ENCODE results near the gene PMPCA.

PMPCA gene

GRCh38 chr9:136471802-136472487, 61.5 kb downstream of the PMPCA start:
- no peaks in the 10 kb centered on the region for H3K9me3 ChIP-seq (ENCODE audit: insufficient read depth, low read depth, low read length)
- H3K9me2 ChIP-seq (replicated peaks; ENCODE audit: low read depth, low read length): no peaks in the 10 kb centered on the region
- no peak for TF ChIP-seq CTCF (conservative IDR thresholded peaks at IDR 0.05; ENCODE audit: low read length)
- TF ChIP-seq EZH2phosphoT487 (IDR thresholded peaks at IDR 0.05; ENCODE audit: borderline replicate concordance): no peak
- no peaks in the 10 kb centered on the region for H3F3A ChIP-seq (ENCODE audit: low read depth)
- no peak overlapping the region for H3K4me2 ChIP-seq (ENCODE audit: low read depth, low read length, poor library complexity, severe bottlenecking)
- peaks cover 81% of the 10 kb centered on the region; the same call in 1 of the 2 replicates for H3K36me3 ChIP-seq (ENCODE audit: insufficient read depth, low read length)
- H3K4me1 ChIP-seq (ENCODE audit: insufficient read depth, low read length, poor library complexity, severe bottlenecking): no peaks in the 10 kb centered on the region
- peaks cover 12% of the 10 kb centered on the region for H3K79me2 ChIP-seq (ENCODE audit: insufficient read depth, low read length)
- no peak overlapping the region for H2AFZ ChIP-seq (ENCODE audit: low read length)
- peaks cover 3% of the 10 kb centered on the region for H4K20me1 ChIP-seq (ENCODE audit: insufficient read depth, low read length, poor library complexity, severe bottlenecking)
- no peaks in the 10 kb centered on the region for H3K27me3 ChIP-seq (ENCODE audit: insufficient read depth, low read length, poor library complexity, severe bottlenecking)
- no peak overlapping the region for H3K4me3 ChIP-seq (ENCODE audit: low read length, poor library complexity, severe bottlenecking)
- H3K9ac ChIP-seq (ENCODE audit: low read depth, low read length, poor library complexity, severe bottlenecking): no peak overlapping the region

DNA sequence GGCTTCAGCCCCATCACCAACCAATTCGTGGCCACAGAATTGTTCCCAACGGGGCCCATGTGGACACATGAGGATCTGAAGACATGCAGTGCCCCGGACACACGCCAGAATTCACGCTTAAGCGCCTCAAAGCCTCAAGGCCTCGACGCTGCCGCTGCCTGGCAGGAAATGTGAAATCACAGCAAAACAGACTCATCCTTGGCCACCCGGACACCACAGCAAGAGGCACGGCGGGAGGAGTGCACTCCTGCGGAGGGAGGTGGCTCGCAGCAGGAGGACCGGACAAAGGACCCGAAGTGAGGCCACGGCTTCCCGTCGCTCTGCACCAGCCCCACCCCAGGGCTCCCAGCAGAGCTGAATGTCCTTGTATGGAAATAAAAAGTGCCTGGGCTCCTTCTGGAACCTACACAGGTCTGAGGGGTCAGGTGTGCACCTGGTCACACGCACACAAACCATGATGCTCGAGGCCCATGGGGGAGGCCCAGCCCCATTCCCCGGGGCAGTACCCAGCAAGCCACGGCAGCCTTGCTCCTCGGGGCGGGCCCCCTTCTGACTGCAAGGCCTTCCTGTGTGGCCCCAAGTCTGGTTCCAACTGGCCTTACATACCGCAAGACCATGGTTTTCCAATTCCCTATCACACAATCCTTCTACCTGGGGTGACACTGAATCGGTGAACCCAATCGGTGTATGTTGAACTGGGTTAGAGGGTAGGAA, 62.3 kb downstream of the PMPCA start:
- H3F3A ChIP-seq (ENCODE audit: low read depth): no peaks in the 10 kb centered on the region
- H2AFZ ChIP-seq (ENCODE audit: low read length): no peak overlapping the region

DNA sequence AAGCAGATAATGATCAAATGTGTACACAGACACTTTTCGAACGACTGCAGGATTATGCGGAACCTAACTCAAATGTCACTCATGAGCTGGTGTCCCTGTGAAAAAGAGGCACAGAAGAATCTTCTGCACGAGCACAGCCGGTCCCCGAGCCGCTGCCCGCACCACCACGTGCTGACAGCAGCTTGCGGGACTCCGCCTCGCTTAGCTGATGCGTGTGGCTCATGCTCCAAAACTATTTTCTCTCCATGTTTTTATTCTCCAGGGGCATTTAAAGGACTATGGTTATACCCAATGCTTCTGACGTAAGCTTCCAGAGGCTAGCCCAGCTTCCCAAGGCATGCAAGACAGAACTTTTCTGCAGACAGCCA, 62.9 kb downstream of the PMPCA start:
- no peak overlapping the region for H2AFZ ChIP-seq (ENCODE audit: low read length)
- no peaks in the 10 kb centered on the region for H3K9me2 ChIP-seq (replicated peaks; ENCODE audit: low read depth, low read length)
- no peak overlapping the region for H3K4me2 ChIP-seq (ENCODE audit: low read depth, low read length, poor library complexity, severe bottlenecking)
- no peaks in the 10 kb centered on the region for H3K4me1 ChIP-seq (ENCODE audit: insufficient read depth, low read length, poor library complexity, severe bottlenecking)
- H3K27me3 ChIP-seq (ENCODE audit: insufficient read depth, low read length, poor library complexity, severe bottlenecking): no peaks in the 10 kb centered on the region
- peaks cover 13% of the 10 kb centered on the region for H4K20me1 ChIP-seq (ENCODE audit: insufficient read depth, low read length, poor library complexity, severe bottlenecking)
- no peak overlapping the region for H3K9ac ChIP-seq (ENCODE audit: low read depth, low read length, poor library complexity, severe bottlenecking)
- no peak for TF ChIP-seq EZH2phosphoT487 (IDR thresholded peaks at IDR 0.05; ENCODE audit: borderline replicate concordance)
- TF ChIP-seq CTCF (conservative IDR thresholded peaks at IDR 0.05; ENCODE audit: low read length): no peak
- no peaks in the 10 kb centered on the region for H3F3A ChIP-seq (ENCODE audit: low read depth)
- no peaks in the 10 kb centered on the region for H3K9me3 ChIP-seq (ENCODE audit: insufficient read depth, low read depth, low read length)
- no peak overlapping the region for H3K4me3 ChIP-seq (ENCODE audit: low read length, poor library complexity, severe bottlenecking)
- H3K36me3 ChIP-seq (ENCODE audit: insufficient read depth, low read length): peaks cover 78% of the 10 kb centered on the region; the same call in 1 of the 2 replicates
- peaks cover 23% of the 10 kb centered on the region for H3K79me2 ChIP-seq (ENCODE audit: insufficient read depth, low read length)

More for the DNA sequence above, 62.3 kb downstream of the PMPCA start:
- H3K4me1 ChIP-seq (ENCODE audit: insufficient read depth, low read length, poor library complexity, severe bottlenecking): no peaks in the 10 kb centered on the region
- TF ChIP-seq EZH2phosphoT487 (IDR thresholded peaks at IDR 0.05; ENCODE audit: borderline replicate concordance) (no peak), CTCF (conservative IDR thresholded peaks at IDR 0.05; ENCODE audit: low read length) (no peak)
- H4K20me1 ChIP-seq (ENCODE audit: insufficient read depth, low read length, poor library complexity, severe bottlenecking): peaks cover 8% of the 10 kb centered on the region
- H3K27me3 ChIP-seq (ENCODE audit: insufficient read depth, low read length, poor library complexity, severe bottlenecking): no peaks in the 10 kb centered on the region
- peaks cover 18% of the 10 kb centered on the region for H3K79me2 ChIP-seq (ENCODE audit: insufficient read depth, low read length)
- no peak overlapping the region for H3K4me3 ChIP-seq (ENCODE audit: low read length, poor library complexity, severe bottlenecking)
- H3K9me3 ChIP-seq (ENCODE audit: insufficient read depth, low read depth, low read length): no peaks in the 10 kb centered on the region
- no peaks in the 10 kb centered on the region for H3K9me2 ChIP-seq (replicated peaks; ENCODE audit: low read depth, low read length)
- H3K9ac ChIP-seq (ENCODE audit: low read depth, low read length, poor library complexity, severe bottlenecking): no peak overlapping the region
- no peak overlapping the region for H3K4me2 ChIP-seq (ENCODE audit: low read depth, low read length, poor library complexity, severe bottlenecking)
- peaks cover 82% of the 10 kb centered on the region; the same call in 1 of the 2 replicates for H3K36me3 ChIP-seq (ENCODE audit: insufficient read depth, low read length)

Measured in Loucy (cell line).